HL-60 (cell line): ENCODE results near the gene LIPE.

ENCODE experiments used
- GABPA ChIP-seq: IDR thresholded peaks from 2 replicates; pipeline ENCODE4 v1.6.1; 2012; ENCODE audit warnings: low read depth
- POLR2AphosphoS5 ChIP-seq: IDR thresholded peaks from 2 replicates; pipeline ENCODE4 v1.6.1; 2012; ENCODE audit warnings: low read depth
- TF ChIP-seq, protein P1 (sequence below): IDR thresholded peaks from one replicate; pipeline ENCODE4 v1.5.1; 2011; ENCODE audit warnings: low read length, control low read depth, inconsistent platforms; ENCODE audit not compliant: insufficient read depth
- TF ChIP-seq, protein P2 (sequence below): IDR thresholded peaks from 2 replicates; pipeline ENCODE4 v1.6.1; 2012; ENCODE audit warnings: low read depth; ENCODE audit not compliant: insufficient replicate concordance

DNA sequence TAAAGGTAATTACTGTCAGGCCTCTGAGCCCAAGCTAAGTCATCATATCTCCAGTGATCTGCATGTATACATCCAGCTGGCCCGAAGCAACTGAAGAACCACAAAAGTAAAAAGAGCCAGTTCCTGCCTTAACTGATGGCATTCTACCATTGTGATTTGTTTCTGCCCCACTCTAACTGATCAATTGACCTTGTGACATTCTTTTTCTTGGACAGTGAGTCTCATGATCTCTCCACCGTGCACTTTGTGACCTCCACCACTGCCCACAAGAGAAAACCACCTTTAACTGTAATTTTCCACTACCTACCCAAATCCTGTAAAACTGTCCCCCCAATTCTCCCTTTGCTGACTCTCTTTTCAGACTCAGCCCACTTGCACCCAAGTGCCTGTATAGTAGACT lies 32.7 kb upstream of the LIPE start:
- TF ChIP-seq, protein P1, sequence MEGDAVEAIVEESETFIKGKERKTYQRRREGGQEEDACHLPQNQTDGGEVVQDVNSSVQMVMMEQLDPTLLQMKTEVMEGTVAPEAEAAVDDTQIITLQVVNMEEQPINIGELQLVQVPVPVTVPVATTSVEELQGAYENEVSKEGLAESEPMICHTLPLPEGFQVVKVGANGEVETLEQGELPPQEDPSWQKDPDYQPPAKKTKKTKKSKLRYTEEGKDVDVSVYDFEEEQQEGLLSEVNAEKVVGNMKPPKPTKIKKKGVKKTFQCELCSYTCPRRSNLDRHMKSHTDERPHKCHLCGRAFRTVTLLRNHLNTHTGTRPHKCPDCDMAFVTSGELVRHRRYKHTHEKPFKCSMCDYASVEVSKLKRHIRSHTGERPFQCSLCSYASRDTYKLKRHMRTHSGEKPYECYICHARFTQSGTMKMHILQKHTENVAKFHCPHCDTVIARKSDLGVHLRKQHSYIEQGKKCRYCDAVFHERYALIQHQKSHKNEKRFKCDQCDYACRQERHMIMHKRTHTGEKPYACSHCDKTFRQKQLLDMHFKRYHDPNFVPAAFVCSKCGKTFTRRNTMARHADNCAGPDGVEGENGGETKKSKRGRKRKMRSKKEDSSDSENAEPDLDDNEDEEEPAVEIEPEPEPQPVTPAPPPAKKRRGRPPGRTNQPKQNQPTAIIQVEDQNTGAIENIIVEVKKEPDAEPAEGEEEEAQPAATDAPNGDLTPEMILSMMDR, result no peak
- TF ChIP-seq, protein P2, sequence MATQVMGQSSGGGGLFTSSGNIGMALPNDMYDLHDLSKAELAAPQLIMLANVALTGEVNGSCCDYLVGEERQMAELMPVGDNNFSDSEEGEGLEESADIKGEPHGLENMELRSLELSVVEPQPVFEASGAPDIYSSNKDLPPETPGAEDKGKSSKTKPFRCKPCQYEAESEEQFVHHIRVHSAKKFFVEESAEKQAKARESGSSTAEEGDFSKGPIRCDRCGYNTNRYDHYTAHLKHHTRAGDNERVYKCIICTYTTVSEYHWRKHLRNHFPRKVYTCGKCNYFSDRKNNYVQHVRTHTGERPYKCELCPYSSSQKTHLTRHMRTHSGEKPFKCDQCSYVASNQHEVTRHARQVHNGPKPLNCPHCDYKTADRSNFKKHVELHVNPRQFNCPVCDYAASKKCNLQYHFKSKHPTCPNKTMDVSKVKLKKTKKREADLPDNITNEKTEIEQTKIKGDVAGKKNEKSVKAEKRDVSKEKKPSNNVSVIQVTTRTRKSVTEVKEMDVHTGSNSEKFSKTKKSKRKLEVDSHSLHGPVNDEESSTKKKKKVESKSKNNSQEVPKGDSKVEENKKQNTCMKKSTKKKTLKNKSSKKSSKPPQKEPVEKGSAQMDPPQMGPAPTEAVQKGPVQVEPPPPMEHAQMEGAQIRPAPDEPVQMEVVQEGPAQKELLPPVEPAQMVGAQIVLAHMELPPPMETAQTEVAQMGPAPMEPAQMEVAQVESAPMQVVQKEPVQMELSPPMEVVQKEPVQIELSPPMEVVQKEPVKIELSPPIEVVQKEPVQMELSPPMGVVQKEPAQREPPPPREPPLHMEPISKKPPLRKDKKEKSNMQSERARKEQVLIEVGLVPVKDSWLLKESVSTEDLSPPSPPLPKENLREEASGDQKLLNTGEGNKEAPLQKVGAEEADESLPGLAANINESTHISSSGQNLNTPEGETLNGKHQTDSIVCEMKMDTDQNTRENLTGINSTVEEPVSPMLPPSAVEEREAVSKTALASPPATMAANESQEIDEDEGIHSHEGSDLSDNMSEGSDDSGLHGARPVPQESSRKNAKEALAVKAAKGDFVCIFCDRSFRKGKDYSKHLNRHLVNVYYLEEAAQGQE, result no peak
- no peak for TF ChIP-seq GABPA
- no peak for TF ChIP-seq POLR2AphosphoS5
